UCSD-AML1 (cell line): ENCODE results near the gene HOMER2.
"Not testable (repeated sequence)": the region's sequence is repeated elsewhere in the genome, so short reads cannot be mapped to it uniquely, and the experiment has no call there.

Source experiments
- DNase-seq: peaks from one replicate; lab custom pipeline; 2025; ENCODE audit not compliant: unreplicated experiment; lab: John Stamatoyannopoulos, UW

The HOMER2 gene

DNA sequence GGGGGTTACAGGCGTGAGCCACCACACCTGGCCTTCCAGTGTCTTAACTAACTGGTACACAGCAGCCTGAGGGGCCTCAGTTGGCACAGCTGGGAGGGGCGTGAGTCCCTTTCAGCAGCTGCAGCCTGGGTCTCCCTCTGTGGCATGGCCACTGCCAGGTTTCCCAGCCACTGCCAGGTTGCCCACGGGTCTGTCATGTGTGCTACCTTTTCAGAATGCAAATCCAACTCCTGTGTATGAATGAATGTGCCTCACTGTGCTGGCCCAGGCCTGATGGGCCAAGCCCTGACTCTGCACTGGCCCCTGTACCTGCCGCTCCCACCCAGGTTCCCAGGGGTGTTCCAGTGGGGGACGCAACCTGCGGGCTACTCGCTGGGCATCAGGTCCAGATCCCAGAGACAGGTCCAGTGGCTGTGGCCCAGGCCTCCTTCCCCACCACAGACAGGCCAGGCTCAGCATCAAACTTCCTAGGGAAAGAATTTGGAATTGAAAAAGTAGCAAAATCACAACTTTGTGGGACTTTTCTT is 117.1 kb downstream of the HOMER2 start:
- no peak for DNase-seq

- DNase-seq, result no peak
Measured at GRCh38 chr15:82833362-82833682, 119.2 kb downstream of the HOMER2 start.

- no peak for DNase-seq
Measured at GRCh38 chr15:82832601-82833361, 119.7 kb downstream of the HOMER2 start.

DNA sequence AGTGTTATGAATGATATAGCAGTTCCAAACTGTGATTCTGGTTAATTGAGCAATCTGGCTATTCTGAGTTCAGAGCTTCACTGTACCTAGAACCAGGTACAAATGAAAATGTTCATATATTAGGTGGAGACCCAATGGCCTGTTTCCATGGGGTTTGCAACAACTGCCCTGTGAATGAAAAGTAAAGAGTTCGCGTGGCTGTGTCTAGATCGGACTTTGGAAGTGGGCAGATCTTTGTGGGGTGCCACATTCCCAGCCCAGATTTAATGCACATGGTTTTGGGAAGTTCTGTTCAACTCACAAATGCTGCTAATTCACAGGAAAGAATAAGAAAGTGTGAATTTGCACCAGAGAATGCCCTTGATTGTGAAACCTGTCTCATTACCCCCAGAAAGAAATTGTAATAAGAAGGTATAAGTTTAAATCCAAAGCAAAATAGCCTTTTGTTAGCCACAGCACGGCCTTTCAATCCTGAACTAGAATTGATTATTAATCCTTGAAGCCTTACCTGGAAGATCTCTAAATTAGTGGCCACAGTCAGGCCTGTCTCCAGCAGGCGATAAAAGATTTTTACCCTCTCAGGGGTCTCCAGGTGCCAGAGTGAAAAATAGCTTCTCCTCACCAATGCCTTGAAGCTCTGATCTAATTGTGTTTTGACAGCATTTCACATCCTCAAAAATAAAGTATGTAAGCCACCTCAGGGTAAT is 120.5 kb downstream of the HOMER2 start:
- no peak for DNase-seq

- no peak for DNase-seq
Measured at GRCh38 chr15:82830427-82831173, 121.9 kb downstream of the HOMER2 start.

DNA sequence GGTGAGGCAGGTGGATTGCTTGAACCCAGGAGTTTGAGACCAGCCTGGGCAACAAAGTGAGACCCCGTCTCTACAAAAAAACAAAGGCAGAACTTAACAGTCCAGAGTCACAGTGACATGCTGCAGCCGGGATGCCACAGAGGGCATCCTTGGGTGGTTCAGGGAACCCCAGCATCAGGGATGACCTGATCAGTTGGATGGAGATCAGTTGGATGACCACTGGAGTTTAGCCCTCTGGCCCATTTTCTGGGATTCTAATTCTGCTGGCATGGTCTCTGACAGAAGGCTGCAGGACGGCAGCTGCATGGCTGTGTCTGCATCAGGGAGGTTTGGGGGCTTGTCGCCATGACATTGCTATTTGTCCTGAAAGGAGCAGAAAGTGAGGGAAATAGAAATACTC is 123.3 kb downstream of the HOMER2 start:
- no peak for DNase-seq

DNA sequence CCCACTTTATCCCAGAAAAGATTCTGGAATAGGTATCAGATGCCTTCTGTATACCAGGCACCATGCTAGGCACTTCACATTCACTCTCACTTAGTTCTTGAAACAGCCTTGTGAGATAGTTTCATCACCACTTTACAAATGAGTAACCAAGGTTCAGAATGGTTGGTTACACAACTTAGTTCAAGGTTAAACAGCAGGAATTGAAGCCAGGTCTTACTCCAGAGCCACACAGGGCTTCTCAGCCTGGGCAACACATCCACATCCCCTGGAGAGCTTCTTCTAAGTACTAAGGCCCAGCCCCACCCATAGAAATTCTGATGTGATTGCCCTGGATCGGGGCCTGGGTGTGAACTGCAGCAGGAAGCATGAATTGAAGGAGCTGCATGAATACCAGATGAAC is 124.4 kb downstream of the HOMER2 start:
- DNase-seq, result no peak

DNA sequence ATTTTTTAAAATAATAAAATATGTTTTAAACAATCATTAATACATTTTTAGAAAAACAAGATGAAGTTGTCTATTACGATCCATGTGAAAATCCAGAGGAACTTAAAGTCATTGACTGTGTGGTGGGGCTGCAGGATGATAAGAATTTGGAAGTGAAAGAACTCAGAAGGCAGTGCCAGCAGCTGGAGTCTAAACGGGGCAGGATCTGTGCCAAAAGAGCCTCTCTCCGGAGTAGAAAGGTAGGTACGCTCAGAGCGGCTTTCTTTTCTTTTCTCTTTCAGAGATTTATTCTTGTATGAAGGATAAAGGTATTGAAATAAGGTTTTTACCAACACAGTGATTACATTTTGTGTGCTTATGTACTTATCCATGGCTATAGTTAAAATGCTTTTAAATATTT is 129.5 kb downstream of the HOMER2 start:
- DNase-seq, result no peak

GRCh38 chr15:82821851-82822250 is 130.7 kb downstream of the HOMER2 start:
- DNase-seq, result not testable (repeated sequence)

DNA sequence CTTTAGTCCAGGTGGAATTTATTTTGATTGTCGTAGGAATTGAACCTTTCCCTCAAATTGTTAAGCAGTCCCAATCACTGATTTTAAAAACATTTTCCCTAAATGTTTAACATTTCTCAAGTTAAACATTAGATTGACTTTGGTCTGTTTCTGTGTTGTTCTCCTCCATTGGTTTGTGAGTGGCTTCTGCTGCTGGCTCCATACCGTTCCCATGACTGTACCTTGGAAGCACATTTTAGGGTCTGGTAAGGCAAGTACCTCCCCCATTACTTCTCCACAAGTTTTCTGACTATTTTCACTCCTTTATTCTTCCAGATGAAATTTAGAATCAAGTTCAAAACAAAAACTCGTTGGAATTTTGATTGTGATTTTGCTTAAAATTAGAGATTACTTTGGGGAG is 131.1 kb downstream of the HOMER2 start:
- DNase-seq, result not testable (repeated sequence)

DNA sequence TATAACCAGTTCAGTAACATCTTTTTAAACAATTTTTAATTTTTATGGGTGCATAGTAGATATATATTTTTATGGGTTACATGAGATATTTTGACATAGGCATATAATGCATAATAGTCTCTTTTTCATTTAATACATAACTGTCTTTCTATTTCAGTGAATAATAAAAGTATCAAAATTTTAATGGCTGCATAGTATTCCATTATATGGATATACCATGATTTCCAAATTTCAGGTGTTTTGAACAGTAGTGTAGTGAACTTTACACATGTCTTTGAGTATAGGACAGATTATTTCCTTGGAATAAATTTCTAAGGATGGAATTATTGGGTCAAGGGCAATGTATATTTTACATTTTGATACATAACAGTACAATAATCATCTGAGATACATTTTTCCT is 132.4 kb downstream of the HOMER2 start:
- DNase-seq, result no peak

- DNase-seq, result no peak
Measured at GRCh38 chr15:82812994-82813393, 139.5 kb downstream of the HOMER2 start.

DNA sequence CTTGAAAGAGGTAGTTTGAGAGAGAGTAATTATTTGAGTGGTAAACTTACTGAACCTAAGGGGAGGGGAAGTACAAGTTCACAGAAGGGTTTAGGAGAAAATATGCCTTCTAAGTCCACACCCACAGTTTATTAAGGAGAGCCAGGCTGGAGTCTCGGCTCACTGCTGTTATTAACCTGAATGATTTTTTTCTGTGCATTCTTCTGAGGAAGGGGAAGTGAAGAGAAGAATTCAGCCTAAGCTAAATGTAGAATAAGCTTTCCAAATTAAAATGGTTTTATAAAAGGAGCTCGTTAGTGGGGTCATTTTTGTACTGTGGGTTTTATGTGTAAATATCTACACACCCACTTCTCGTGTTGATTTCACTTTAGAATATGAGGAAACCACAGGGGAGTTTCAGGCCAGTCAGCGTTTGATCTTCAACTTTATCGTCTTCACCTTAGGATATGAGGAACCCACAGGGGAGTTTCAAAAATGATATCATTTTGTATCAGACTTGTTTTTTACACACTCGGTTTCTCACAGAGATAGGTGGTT is 141.6 kb downstream of the HOMER2 start:
- DNase-seq, result no peak

DNA sequence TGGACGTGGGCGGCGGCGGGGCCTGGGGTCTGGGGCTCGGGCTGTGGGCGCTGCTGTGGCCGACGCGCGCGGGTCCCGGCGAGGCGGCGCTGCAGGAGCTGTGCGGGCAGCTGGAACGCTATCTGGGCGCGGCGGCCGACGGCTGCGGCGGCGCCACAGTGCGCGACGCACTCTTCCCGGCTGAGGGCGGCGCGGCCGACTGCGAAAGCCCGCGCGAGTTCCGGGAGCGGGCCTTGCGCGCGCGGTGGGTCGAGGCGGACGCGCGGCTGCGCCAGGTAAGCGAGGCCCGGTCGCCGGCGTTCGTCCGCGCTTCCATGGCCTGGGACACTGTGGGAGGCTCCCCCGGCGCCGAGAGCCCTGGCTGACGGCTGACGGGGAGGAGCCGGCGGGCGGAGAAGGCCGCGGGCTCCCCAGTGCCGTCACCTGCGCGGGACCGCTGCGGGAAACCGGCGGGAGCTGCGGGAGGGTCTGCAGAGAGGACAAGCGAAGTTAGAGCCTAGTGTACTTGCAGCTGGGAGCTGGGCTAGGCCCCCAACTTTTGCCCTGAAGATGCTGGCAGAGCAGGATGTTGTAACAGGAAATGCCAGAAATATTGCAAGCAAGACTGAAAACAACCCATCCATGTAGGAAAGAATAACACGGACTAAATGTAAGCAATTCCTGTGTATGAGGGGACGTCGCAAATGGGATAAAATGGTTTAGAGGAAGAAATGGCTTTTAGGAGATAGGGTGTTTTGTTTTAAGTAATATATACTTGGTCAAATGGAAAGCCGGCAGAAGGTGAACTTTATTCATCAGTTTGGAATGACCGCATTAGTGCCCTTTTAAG is 142.2 kb downstream of the HOMER2 start:
- DNase-seq, result peak; percentile 69

DNA sequence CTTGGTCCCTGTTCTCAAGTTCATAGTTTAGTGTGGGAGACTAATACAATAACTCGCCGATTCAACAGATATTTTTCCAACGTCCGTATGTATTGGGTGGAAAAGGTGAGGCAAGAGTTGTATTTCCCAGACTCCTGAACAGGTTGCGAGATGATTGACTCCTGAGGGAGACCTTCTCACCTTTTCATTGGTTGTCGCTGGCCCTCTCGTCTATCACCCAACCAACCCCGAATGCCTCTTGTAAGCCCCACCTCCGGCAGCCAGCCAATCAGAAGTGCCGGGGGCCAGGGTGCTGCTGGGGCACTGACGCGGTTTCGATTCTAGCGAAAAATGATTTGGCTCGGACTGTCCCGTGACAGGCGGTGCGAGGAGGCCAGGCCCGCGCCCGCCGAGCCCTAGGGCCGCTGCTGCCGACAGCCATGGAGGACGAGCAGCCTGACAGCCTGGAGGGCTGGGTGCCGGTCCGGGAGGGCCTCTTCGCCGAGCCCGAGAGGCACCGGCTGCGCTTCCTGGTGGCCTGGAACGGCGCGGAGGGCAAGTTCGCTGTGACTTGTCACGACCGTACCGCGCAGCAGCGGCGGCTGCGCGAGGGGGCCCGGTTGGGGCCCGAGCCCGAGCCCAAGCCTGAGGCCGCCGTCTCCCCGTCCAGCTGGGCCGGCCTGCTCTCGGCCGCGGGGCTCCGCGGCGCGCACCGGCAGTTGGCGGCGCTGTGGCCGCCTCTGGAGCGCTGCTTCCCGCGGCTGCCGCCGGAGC is 143.0 kb downstream of the HOMER2 start, which contains the start of gene WHAMM:
WHAMM (plus strand) TSS at position 321 of the 753 bp plus-strand sequence; CDS start at position 420, 99 bp downstream.
- peak; percentile 92 for DNase-seq

DNA sequence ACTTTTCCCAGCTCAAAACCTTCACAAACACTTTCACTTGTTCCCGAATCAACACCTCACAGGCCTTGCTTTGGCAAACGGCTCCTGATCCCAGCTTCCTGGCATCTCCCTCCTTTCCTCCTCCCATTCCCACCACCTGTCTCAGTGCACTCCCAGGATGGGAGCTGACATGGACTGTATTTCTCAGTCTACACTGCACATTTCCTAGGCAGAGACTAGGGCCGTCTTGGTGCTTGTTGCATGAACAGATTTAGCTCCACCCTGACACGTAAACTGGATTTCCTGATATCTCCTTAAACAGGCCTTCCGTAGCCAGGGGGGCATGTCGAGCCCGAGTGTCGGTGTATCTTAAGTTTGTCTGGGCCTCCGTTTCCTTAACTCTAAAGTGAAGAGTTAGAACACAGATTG is 143.9 kb downstream of the HOMER2 start:
- DNase-seq, result no peak

DNA sequence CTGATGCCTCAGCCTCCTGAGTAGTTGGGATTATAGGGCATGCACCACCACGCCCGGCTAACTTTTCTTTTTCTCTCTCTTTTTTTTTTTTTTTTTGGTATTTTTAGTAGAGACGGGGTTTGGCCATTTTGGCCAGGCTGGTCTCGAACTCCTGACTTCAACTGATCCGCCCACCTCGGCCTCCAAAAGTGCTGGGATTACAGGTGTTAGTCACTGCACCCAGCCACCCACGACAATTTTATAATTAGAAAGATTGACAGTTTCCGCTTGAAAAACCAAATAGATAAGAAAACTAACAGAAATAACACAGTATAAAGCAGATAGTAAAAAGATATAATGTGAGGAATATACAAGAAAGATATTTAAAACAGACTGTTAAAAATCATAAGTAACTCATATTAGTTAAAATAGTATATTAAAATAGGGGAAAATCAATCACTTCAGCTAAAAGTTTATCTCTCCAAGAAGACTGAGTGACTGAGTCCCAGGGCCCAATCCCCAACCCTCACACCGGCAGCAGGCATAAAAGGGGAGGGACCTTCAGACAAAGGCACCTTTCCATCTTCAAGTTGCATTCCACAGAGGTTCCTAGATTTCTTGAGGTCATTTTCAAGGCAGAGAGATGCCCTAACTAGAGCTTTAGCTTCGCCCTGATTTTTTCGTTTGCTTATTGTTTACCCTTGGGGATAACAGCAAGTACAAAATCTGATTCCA is 144.4 kb downstream of the HOMER2 start:
- no peak for DNase-seq

GRCh38 chr15:82805994-82806406 is 146.5 kb downstream of the HOMER2 start, which contains the start of gene FSD2:
FSD2 (minus strand) TSS chr15:82806069; CDS start chr15:82787390, 18,679 bp downstream.
- DNase-seq, result peak; percentile 53

GRCh38 chr15:82804575-82804949 is 148.0 kb downstream of the HOMER2 start:
- DNase-seq, result no peak
